Measurements from ENCODE around the gene NLRP5.

Gene NLRP5

DNA sequence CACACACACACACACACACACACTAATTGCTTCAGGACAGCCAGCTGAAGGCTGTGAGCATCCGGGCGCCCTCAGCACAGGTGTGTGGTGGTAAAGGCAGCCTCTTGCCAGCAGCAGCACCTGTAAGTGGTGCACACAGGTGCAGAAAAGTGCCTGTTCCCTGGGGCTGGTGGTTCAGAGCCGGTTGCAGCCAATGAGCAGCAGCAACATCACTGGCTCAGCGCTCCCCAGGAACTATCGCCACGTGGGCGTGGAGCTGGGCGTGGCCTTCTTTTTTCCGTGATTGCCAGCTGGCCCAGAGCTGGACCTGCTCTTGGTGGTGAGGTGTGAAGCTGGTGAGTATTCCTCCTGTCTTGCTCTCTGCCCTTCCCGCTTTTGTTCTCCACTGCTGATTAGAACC, at the start of gene NLRP5:
TSS of gene NLRP5 (plus strand) at position 289 of the 400 bp plus-strand sequence.
- Histone ChIP-seq H3K4me1 (ENCODE audit: insufficient read depth, low read length, poor library complexity, severe bottlenecking) (no peaks in the 10 kb centered on the region), H3K4me2 (ENCODE audit: low read depth, low read length, poor library complexity, severe bottlenecking) (no peak within 1 kb of the TSS), H3K79me2 (ENCODE audit: insufficient read depth, low read length) (no peaks in the 10 kb centered on the region), H3K9ac (ENCODE audit: low read depth, low read length, poor library complexity, severe bottlenecking) (no peak within 1 kb of the TSS), H3K27me3 (ENCODE audit: insufficient read depth, low read length, poor library complexity, severe bottlenecking) (no peaks in the 10 kb centered on the region), H4K20me1 (ENCODE audit: insufficient read depth, low read length, poor library complexity, severe bottlenecking) (no peaks in the 10 kb centered on the region), H3K4me3 (ENCODE audit: low read length, poor library complexity, severe bottlenecking) (no peak within 1 kb of the TSS), H3K9me2 (replicated peaks; ENCODE audit: low read depth, low read length) (no peaks in the 10 kb centered on the region), H3K9me3 (ENCODE audit: insufficient read depth, low read depth, low read length) (peaks cover 2% of the 10 kb centered on the region; the same call in 1 of the 2 replicates), H3K36me3 (ENCODE audit: insufficient read depth, low read length) (no peaks in the 10 kb centered on the region), H2AFZ (ENCODE audit: low read length) (no peak within 1 kb of the TSS), H3F3A (ENCODE audit: low read depth) (no peaks in the 10 kb centered on the region)
- TF ChIP-seq EZH2phosphoT487 (IDR thresholded peaks at IDR 0.05; ENCODE audit: borderline replicate concordance): no peak
- TF ChIP-seq, protein P1, sequence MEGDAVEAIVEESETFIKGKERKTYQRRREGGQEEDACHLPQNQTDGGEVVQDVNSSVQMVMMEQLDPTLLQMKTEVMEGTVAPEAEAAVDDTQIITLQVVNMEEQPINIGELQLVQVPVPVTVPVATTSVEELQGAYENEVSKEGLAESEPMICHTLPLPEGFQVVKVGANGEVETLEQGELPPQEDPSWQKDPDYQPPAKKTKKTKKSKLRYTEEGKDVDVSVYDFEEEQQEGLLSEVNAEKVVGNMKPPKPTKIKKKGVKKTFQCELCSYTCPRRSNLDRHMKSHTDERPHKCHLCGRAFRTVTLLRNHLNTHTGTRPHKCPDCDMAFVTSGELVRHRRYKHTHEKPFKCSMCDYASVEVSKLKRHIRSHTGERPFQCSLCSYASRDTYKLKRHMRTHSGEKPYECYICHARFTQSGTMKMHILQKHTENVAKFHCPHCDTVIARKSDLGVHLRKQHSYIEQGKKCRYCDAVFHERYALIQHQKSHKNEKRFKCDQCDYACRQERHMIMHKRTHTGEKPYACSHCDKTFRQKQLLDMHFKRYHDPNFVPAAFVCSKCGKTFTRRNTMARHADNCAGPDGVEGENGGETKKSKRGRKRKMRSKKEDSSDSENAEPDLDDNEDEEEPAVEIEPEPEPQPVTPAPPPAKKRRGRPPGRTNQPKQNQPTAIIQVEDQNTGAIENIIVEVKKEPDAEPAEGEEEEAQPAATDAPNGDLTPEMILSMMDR (conservative IDR thresholded peaks at IDR 0.05; ENCODE audit: low read length): no peak

DNA sequence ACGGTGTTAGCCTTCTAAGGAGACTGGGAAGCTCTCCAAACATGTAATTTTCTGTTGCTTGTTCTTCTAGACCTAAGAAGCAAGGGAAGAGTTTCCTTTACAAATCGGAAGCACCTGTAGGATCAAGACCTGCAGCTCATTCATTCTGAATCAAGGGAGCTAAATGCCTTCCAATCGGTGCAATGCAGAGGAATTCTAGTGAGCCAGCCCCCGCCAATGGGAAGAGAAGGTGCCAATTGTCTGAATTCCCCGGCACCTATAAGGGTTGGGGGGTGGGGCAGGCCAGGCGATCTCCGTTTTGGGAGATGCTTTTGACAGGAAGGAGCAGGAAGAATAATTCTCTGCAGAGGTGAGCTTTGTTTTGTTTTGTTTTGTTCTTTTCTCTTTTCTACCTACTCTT, 47.4 kb upstream of the NLRP5 start:
- Histone ChIP-seq H3K4me3 (ENCODE audit: low read length, poor library complexity, severe bottlenecking) (no peak overlapping the region), H2AFZ (ENCODE audit: low read length) (no peak overlapping the region), H3K9me3 (ENCODE audit: insufficient read depth, low read depth, low read length) (peaks cover 8% of the 10 kb centered on the region; the same call in 1 of the 2 replicates), H3K79me2 (ENCODE audit: insufficient read depth, low read length) (no peaks in the 10 kb centered on the region), H3F3A (ENCODE audit: low read depth) (no peaks in the 10 kb centered on the region), H3K4me1 (ENCODE audit: insufficient read depth, low read length, poor library complexity, severe bottlenecking) (no peaks in the 10 kb centered on the region), H3K9ac (ENCODE audit: low read depth, low read length, poor library complexity, severe bottlenecking) (no peak overlapping the region), H4K20me1 (ENCODE audit: insufficient read depth, low read length, poor library complexity, severe bottlenecking) (no peaks in the 10 kb centered on the region), H3K4me2 (ENCODE audit: low read depth, low read length, poor library complexity, severe bottlenecking) (no peak overlapping the region), H3K9me2 (replicated peaks; ENCODE audit: low read depth, low read length) (no peaks in the 10 kb centered on the region), H3K27me3 (ENCODE audit: insufficient read depth, low read length, poor library complexity, severe bottlenecking) (no peaks in the 10 kb centered on the region), H3K36me3 (ENCODE audit: insufficient read depth, low read length) (no peaks in the 10 kb centered on the region)
- TF ChIP-seq, protein P1 (conservative IDR thresholded peaks at IDR 0.05; ENCODE audit: low read length): no peak
- TF ChIP-seq EZH2phosphoT487 (IDR thresholded peaks at IDR 0.05; ENCODE audit: borderline replicate concordance): no peak

DNA sequence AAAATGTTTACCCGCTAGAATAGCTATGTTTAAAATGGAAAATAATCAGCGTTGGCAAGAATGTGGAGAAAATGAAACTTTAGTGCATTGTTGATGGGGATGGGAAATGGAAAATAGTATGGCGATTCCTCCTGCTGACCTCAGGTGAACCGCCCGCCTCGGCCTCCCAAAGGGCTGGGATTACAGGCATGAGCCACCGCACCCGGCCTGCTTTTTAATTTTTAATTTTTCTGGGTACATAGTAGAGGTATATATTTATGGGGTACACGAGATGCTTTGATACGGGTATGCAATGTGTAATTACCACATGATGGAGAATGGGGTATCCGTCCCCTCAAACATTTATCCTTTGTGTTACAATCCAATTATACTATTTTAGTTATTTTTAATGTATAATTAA, 46.3 kb upstream of the NLRP5 start:
- Histone ChIP-seq H3K9me2 (replicated peaks; ENCODE audit: low read depth, low read length) (no peaks in the 10 kb centered on the region), H3F3A (ENCODE audit: low read depth) (no peaks in the 10 kb centered on the region), H3K79me2 (ENCODE audit: insufficient read depth, low read length) (no peaks in the 10 kb centered on the region), H3K4me3 (ENCODE audit: low read length, poor library complexity, severe bottlenecking) (no peak overlapping the region), H3K9me3 (ENCODE audit: insufficient read depth, low read depth, low read length) (peaks cover 8% of the 10 kb centered on the region; the same call in 1 of the 2 replicates), H2AFZ (ENCODE audit: low read length) (no peak overlapping the region), H3K9ac (ENCODE audit: low read depth, low read length, poor library complexity, severe bottlenecking) (no peak overlapping the region), H4K20me1 (ENCODE audit: insufficient read depth, low read length, poor library complexity, severe bottlenecking) (no peaks in the 10 kb centered on the region), H3K27me3 (ENCODE audit: insufficient read depth, low read length, poor library complexity, severe bottlenecking) (no peaks in the 10 kb centered on the region), H3K36me3 (ENCODE audit: insufficient read depth, low read length) (no peaks in the 10 kb centered on the region), H3K4me1 (ENCODE audit: insufficient read depth, low read length, poor library complexity, severe bottlenecking) (no peaks in the 10 kb centered on the region), H3K4me2 (ENCODE audit: low read depth, low read length, poor library complexity, severe bottlenecking) (no peak overlapping the region)
- TF ChIP-seq, protein P1 (conservative IDR thresholded peaks at IDR 0.05; ENCODE audit: low read length): no peak
- TF ChIP-seq EZH2phosphoT487 (IDR thresholded peaks at IDR 0.05; ENCODE audit: borderline replicate concordance): no peak

Data from Loucy (cell line).